ENCODE data around the gene TIMM17A.
"Not testable (repeated sequence)": the region's sequence is repeated elsewhere in the genome, so short reads cannot be mapped to it uniquely, and the experiment has no call there.

Gene TIMM17A

GRCh38 chr1:201925301-201925567 is 30.1 kb upstream of the TIMM17A start:
- no peaks in the 10 kb centered on the region for H3K27me3 ChIP-seq (ENCODE audit: control insufficient read depth in 1 of 2, insufficient read depth in 2 of 2, low read length in 2 of 2)
- no peak overlapping the region for H3K4me3 ChIP-seq (ENCODE audit: low read depth in 1 of 2, low read length in 2 of 2)
- H3K9me3 ChIP-seq (ENCODE audit: low read length) = no peaks in the 10 kb centered on the region
- H3K27ac ChIP-seq (ENCODE audit: low read depth, low read length) = peak overlapping the region; percentile 54
- no peak overlapping the region for H3K9ac ChIP-seq (ENCODE audit: low read length)
- peaks cover 55% of the 10 kb centered on the region for H3K4me1 ChIP-seq (ENCODE audit: insufficient read depth, low read length)
- peaks cover 26% of the 10 kb centered on the region for H3K36me3 ChIP-seq (ENCODE audit: insufficient read depth, low read length)

- Histone ChIP-seq H3K9ac (ENCODE audit: low read length) (peak overlapping the region; percentile 36), H3K4me1 (ENCODE audit: insufficient read depth, low read length) (peaks cover 51% of the 10 kb centered on the region), H3K27me3 (ENCODE audit: control insufficient read depth in 1 of 2, insufficient read depth in 2 of 2, low read length in 2 of 2) (no peaks in the 10 kb centered on the region), H3K4me3 (ENCODE audit: low read depth in 1 of 2, low read length in 2 of 2) (no peak overlapping the region), H3K9me3 (ENCODE audit: low read length) (no peaks in the 10 kb centered on the region), H3K36me3 (ENCODE audit: insufficient read depth, low read length) (peaks cover 35% of the 10 kb centered on the region), H3K27ac (ENCODE audit: low read depth, low read length) (peak overlapping the region; percentile 54)
Observed at GRCh38 chr1:201925981-201926645, 29.2 kb upstream of the TIMM17A start.

- Histone ChIP-seq H3K4me1 (ENCODE audit: insufficient read depth, low read length) (peaks cover 51% of the 10 kb centered on the region), H3K36me3 (ENCODE audit: insufficient read depth, low read length) (peaks cover 37% of the 10 kb centered on the region), H3K27ac (ENCODE audit: low read depth, low read length) (no peak overlapping the region)
Observed at GRCh38 chr1:201928266-201928665, 27.0 kb upstream of the TIMM17A start.

GRCh38 chr1:201930137-201930536 is 25.2 kb upstream of the TIMM17A start:
- Histone ChIP-seq H3K27ac (ENCODE audit: low read depth, low read length) (peak overlapping the region; percentile 39), H3K9me3 (ENCODE audit: low read length) (no peaks in the 10 kb centered on the region), H3K27me3 (ENCODE audit: control insufficient read depth in 1 of 2, insufficient read depth in 2 of 2, low read length in 2 of 2) (no peaks in the 10 kb centered on the region), H3K4me3 (ENCODE audit: low read depth in 1 of 2, low read length in 2 of 2) (no peak overlapping the region), H3K36me3 (ENCODE audit: insufficient read depth, low read length) (peaks cover 40% of the 10 kb centered on the region), H3K9ac (ENCODE audit: low read length) (no peak overlapping the region), H3K4me1 (ENCODE audit: insufficient read depth, low read length) (peaks cover 61% of the 10 kb centered on the region)

More at GRCh38 chr1:201928266-201928665, 27.0 kb upstream of the TIMM17A start:
- H3K9ac ChIP-seq (ENCODE audit: low read length) = no peak overlapping the region
- H3K9me3 ChIP-seq (ENCODE audit: low read length) = no peaks in the 10 kb centered on the region
- no peaks in the 10 kb centered on the region for H3K27me3 ChIP-seq (ENCODE audit: control insufficient read depth in 1 of 2, insufficient read depth in 2 of 2, low read length in 2 of 2)
- no peak overlapping the region for H3K4me3 ChIP-seq (ENCODE audit: low read depth in 1 of 2, low read length in 2 of 2)

- peak overlapping the region; percentile 39 for H3K27ac ChIP-seq (ENCODE audit: low read depth, low read length)
- peaks cover 37% of the 10 kb centered on the region for H3K36me3 ChIP-seq (ENCODE audit: insufficient read depth, low read length)
Observed at GRCh38 chr1:201930803-201931202, 24.5 kb upstream of the TIMM17A start.

GRCh38 chr1:201933840-201934430 is 21.4 kb upstream of the TIMM17A start:
- H3K4me3 ChIP-seq (ENCODE audit: low read depth in 1 of 2, low read length in 2 of 2) = no peak overlapping the region
- peaks cover 33% of the 10 kb centered on the region for H3K36me3 ChIP-seq (ENCODE audit: insufficient read depth, low read length)
- H3K9ac ChIP-seq (ENCODE audit: low read length) = no peak overlapping the region
- peak overlapping the region; percentile 21 for H3K27ac ChIP-seq (ENCODE audit: low read depth, low read length)
- H3K9me3 ChIP-seq (ENCODE audit: low read length) = no peaks in the 10 kb centered on the region
- peaks cover 50% of the 10 kb centered on the region for H3K4me1 ChIP-seq (ENCODE audit: insufficient read depth, low read length)
- H3K27me3 ChIP-seq (ENCODE audit: control insufficient read depth in 1 of 2, insufficient read depth in 2 of 2, low read length in 2 of 2) = no peaks in the 10 kb centered on the region

More at GRCh38 chr1:201930803-201931202, 24.5 kb upstream of the TIMM17A start:
- Histone ChIP-seq H3K9ac (ENCODE audit: low read length) (no peak overlapping the region), H3K4me1 (ENCODE audit: insufficient read depth, low read length) (peaks cover 60% of the 10 kb centered on the region), H3K4me3 (ENCODE audit: low read depth in 1 of 2, low read length in 2 of 2) (no peak overlapping the region), H3K27me3 (ENCODE audit: control insufficient read depth in 1 of 2, insufficient read depth in 2 of 2, low read length in 2 of 2) (no peaks in the 10 kb centered on the region), H3K9me3 (ENCODE audit: low read length) (no peaks in the 10 kb centered on the region)

- no peak overlapping the region for H3K9ac ChIP-seq (ENCODE audit: low read length)
- H3K4me3 ChIP-seq (ENCODE audit: low read depth in 1 of 2, low read length in 2 of 2) = no peak overlapping the region
- H3K27ac ChIP-seq (ENCODE audit: low read depth, low read length) = peak overlapping the region; percentile 19
- no peaks in the 10 kb centered on the region for H3K27me3 ChIP-seq (ENCODE audit: control insufficient read depth in 1 of 2, insufficient read depth in 2 of 2, low read length in 2 of 2)
- peaks cover 46% of the 10 kb centered on the region for H3K4me1 ChIP-seq (ENCODE audit: insufficient read depth, low read length)
- H3K36me3 ChIP-seq (ENCODE audit: insufficient read depth, low read length) = peaks cover 21% of the 10 kb centered on the region
- no peaks in the 10 kb centered on the region for H3K9me3 ChIP-seq (ENCODE audit: low read length)
Observed at GRCh38 chr1:201937624-201938213, 17.6 kb upstream of the TIMM17A start.

- no peaks in the 10 kb centered on the region for H3K9me3 ChIP-seq (ENCODE audit: low read length)
- H3K27ac ChIP-seq (ENCODE audit: low read depth, low read length) = peak overlapping the region; percentile 65
- peaks cover 23% of the 10 kb centered on the region for H3K36me3 ChIP-seq (ENCODE audit: insufficient read depth, low read length)
- H3K27me3 ChIP-seq (ENCODE audit: control insufficient read depth in 1 of 2, insufficient read depth in 2 of 2, low read length in 2 of 2) = no peaks in the 10 kb centered on the region
- peaks cover 44% of the 10 kb centered on the region for H3K4me1 ChIP-seq (ENCODE audit: insufficient read depth, low read length)
- peak overlapping the region in 1 of 2 donors; percentile 11 for H3K4me3 ChIP-seq (ENCODE audit: low read depth in 1 of 2, low read length in 2 of 2)
- peak overlapping the region; percentile 66 for H3K9ac ChIP-seq (ENCODE audit: low read length)
Observed at GRCh38 chr1:201938440-201939035, 16.8 kb upstream of the TIMM17A start.

- Histone ChIP-seq H3K4me3 (ENCODE audit: low read depth in 1 of 2, low read length in 2 of 2) (peak overlapping the region in 1 of 2 donors; percentile 28), H3K4me1 (ENCODE audit: insufficient read depth, low read length) (peaks cover 39% of the 10 kb centered on the region), H3K27ac (ENCODE audit: low read depth, low read length) (peak overlapping the region; percentile 65)
Observed at GRCh38 chr1:201939148-201939547, 16.2 kb upstream of the TIMM17A start.

GRCh38 chr1:201939574-201939973 is 15.7 kb upstream of the TIMM17A start:
- Histone ChIP-seq H3K27me3 (ENCODE audit: control insufficient read depth in 1 of 2, insufficient read depth in 2 of 2, low read length in 2 of 2) (no peaks in the 10 kb centered on the region), H3K4me1 (ENCODE audit: insufficient read depth, low read length) (peaks cover 34% of the 10 kb centered on the region), H3K27ac (ENCODE audit: low read depth, low read length) (peak overlapping the region; percentile 65), H3K4me3 (ENCODE audit: low read depth in 1 of 2, low read length in 2 of 2) (peak overlapping the region in 1 of 2 donors; percentile 28), H3K9ac (ENCODE audit: low read length) (peak overlapping the region; percentile 66), H3K36me3 (ENCODE audit: insufficient read depth, low read length) (peaks cover 26% of the 10 kb centered on the region), H3K9me3 (ENCODE audit: low read length) (no peaks in the 10 kb centered on the region)

More at GRCh38 chr1:201939148-201939547, 16.2 kb upstream of the TIMM17A start:
- no peaks in the 10 kb centered on the region for H3K9me3 ChIP-seq (ENCODE audit: low read length)
- peak overlapping the region; percentile 66 for H3K9ac ChIP-seq (ENCODE audit: low read length)
- no peaks in the 10 kb centered on the region for H3K27me3 ChIP-seq (ENCODE audit: control insufficient read depth in 1 of 2, insufficient read depth in 2 of 2, low read length in 2 of 2)
- H3K36me3 ChIP-seq (ENCODE audit: insufficient read depth, low read length) = peaks cover 28% of the 10 kb centered on the region

GRCh38 chr1:201940316-201940715 is 15.0 kb upstream of the TIMM17A start:
- Histone ChIP-seq H3K27ac (ENCODE audit: low read depth, low read length) (peak overlapping the region; percentile 64), H3K4me1 (ENCODE audit: insufficient read depth, low read length) (peaks cover 27% of the 10 kb centered on the region), H3K36me3 (ENCODE audit: insufficient read depth, low read length) (peaks cover 25% of the 10 kb centered on the region)
- H3K9me3 ChIP-seq (ENCODE audit: low read length); H3K4me3 ChIP-seq (ENCODE audit: low read depth in 1 of 2, low read length in 2 of 2); H3K27me3 ChIP-seq (ENCODE audit: control insufficient read depth in 1 of 2, insufficient read depth in 2 of 2, low read length in 2 of 2); H3K9ac ChIP-seq (ENCODE audit: low read length): not testable (repeated sequence)
